OCI-LY7 (cell line): Measurements from ENCODE around the gene PDCD6IP. TPM values are rescaled to one million over a fixed set of nuclear protein-coding genes. Genes with fewer than 3 reads are reported as not detected.

Source experiments
- BruUV-seq: library from RNA; stranded (reverse); fragments of 400-500 nt; replicated peaks from 2 replicates; lab custom pipeline; 2021; lab: Mats Ljungman, UMichigan
- CTCF ChIA-PET: fragments of 300-600 bp; sonication (Branson Sonifier 250); formaldehyde crosslinking; loops from one replicate; lab custom pipeline; 2022; ENCODE audit warnings: antibody characterized with exemption; ENCODE audit not compliant: unreplicated experiment; lab: Charles Lee
- POLR2A ChIA-PET: fragments of 300-600 bp; sonication (Branson Sonifier 250); formaldehyde crosslinking; loops from one replicate; lab custom pipeline; 2022; ENCODE audit warnings: antibody characterized with exemption; lab: Charles Lee
- DNase-seq: peaks from one replicate; pipeline ENCODE4 v3.0.0-alpha.2; 2015; ENCODE audit warnings: low spot score
- H2AFZ ChIP-seq: fragments of 200-600 bp; sonication (generic), shearing (Covaris generic); 2 replicates; pipeline ENCODE4 v1.6.1; 2014; ENCODE audit warnings: mild to moderate bottlenecking, antibody characterized with exemption, low read length, moderate library complexity
- H3K27ac ChIP-seq: fragments of 200-600 bp; sonication (generic); 2 replicates; pipeline ENCODE4 v1.5.1; 2014; ENCODE audit warnings: mixed run types, low read depth, mild to moderate bottlenecking, moderate library complexity, low read length, inconsistent platforms; ENCODE audit not compliant: poor library complexity, severe bottlenecking
- H3K36me3 ChIP-seq: fragments of 200-600 bp; sonication (generic); 2 replicates; pipeline ENCODE4 v1.6.1; 2014; ENCODE audit warnings: mild to moderate bottlenecking, antibody characterized with exemption, low read length, moderate library complexity, mixed read lengths; ENCODE audit not compliant: insufficient read depth
- H3K4me1 ChIP-seq: fragments of 200-600 bp; sonication (generic); 2 replicates; pipeline ENCODE4 v1.5.1; 2014; ENCODE audit warnings: mild to moderate bottlenecking, low read length; ENCODE audit not compliant: insufficient read depth, poor library complexity, severe bottlenecking
- H3K4me2 ChIP-seq: fragments of 200-600 bp; sonication (generic); 2 replicates; pipeline ENCODE4 v1.6.1; 2014; ENCODE audit warnings: mild to moderate bottlenecking, low read length
- H3K4me3 ChIP-seq: fragments of 200-600 bp; sonication (generic); 2 replicates; pipeline ENCODE4 v1.5.1; 2014; ENCODE audit warnings: mild to moderate bottlenecking, low read depth, low read length; ENCODE audit not compliant: poor library complexity, severe bottlenecking
- H3K79me2 ChIP-seq: fragments of 200-600 bp; sonication (generic); 2 replicates; pipeline ENCODE4 v1.6.1; 2016; ENCODE audit warnings: low read depth, mild to moderate bottlenecking, low read length, moderate library complexity, mixed read lengths; ENCODE audit not compliant: insufficient read depth
- H3K9me2 ChIP-seq: fragments of 200-600 bp; sonication (generic); 2 replicates; pipeline ENCODE4 v1.6.1; 2016; ENCODE audit warnings: mild to moderate bottlenecking, low read length, mixed read lengths; ENCODE audit not compliant: insufficient read depth
- H3K9me3 ChIP-seq: fragments of 200-600 bp; sonication (generic); 2 replicates; pipeline ENCODE4 v1.6.1; 2014; ENCODE audit warnings: mild to moderate bottlenecking, mixed run types, low read length, mixed read lengths
- H4K20me1 ChIP-seq: fragments of 200-600 bp; sonication (generic); 2 replicates; pipeline ENCODE4 v1.6.1; 2014; ENCODE audit warnings: mild to moderate bottlenecking, antibody characterized with exemption, low read length, moderate library complexity, mixed read lengths; ENCODE audit not compliant: insufficient read depth
- CTCF ChIP-seq: fragments of 200-600 bp; sonication (generic); conservative IDR thresholded peaks from 2 replicates; pipeline ENCODE4 v1.5.1; 2014; ENCODE audit warnings: mild to moderate bottlenecking, antibody characterized with exemption, low read length, moderate library complexity, mixed read lengths
- EZH2phosphoT487 ChIP-seq: fragments of 200-600 bp; sonication (generic); IDR thresholded peaks from 2 replicates; pipeline ENCODE4 v1.6.1; 2018; ENCODE audit warnings: low read depth, borderline replicate concordance, mild to moderate bottlenecking, mixed run types, antibody characterized with exemption, low read length, moderate library complexity, mixed read lengths
- intact Hi-C: fragments of 100-400 bp; cut with micrococcal nuclease; formaldehyde crosslinking; loops from one replicate; pipeline ENCODE4 v1.10.0; 2022; ENCODE audit not compliant: unreplicated experiment
- total RNA-seq, 2 experiments: library from RNA; depleted of rRNA in 1 of 2; stranded (reverse); fragments of >200 nt in 1 of 2; shearing (Covaris generic) in 1 of 2; gene quantifications; 2 replicates each; pipeline ENCODE4 v1.2.3, GENCODE V29; 2014 to 2022

The PDCD6IP gene
- total RNA-seq, 2 experiments from 2014 or later = 75.5 to 216 TPM

GRCh38 chr3:33792167-33792892 lies 6.1 kb upstream of the PDCD6IP start:
- TF ChIP-seq EZH2phosphoT487 (no peak), CTCF (no peak)
- no peaks in the 10 kb centered on the region for H3K9me3 ChIP-seq
- no peaks in the 10 kb centered on the region for H4K20me1 ChIP-seq
- no peak overlapping the region for H3K4me2 ChIP-seq
- no peaks in the 10 kb centered on the region for H3K36me3 ChIP-seq
- H2AFZ ChIP-seq = no peak overlapping the region
- ChIA-PET CTCF (no interaction called here), POLR2A (interaction anchor here (0.8 to 1.0 kb wide), 2 partner anchors 23 to 63 kb away, joined by 3 to 4 read pairs; no protein-coding TSS in a partner anchor)
- no peaks in the 10 kb centered on the region for H3K79me2 ChIP-seq
- H3K27ac ChIP-seq = no peak overlapping the region
- BruUV-seq = no TSS peak
- intact Hi-C loops = loop anchor here (10.0 kb wide), 1 partner anchor 678 kb away; the partner anchor contains the start of gene CRTAP
- H3K9me2 ChIP-seq = no peaks in the 10 kb centered on the region
- no peak overlapping the region for H3K4me3 ChIP-seq
- H3K4me1 ChIP-seq = peaks cover 6% of the 10 kb centered on the region
- DNase-seq = no peak

GRCh38 chr3:33795131-33795530 lies 3.3 kb upstream of the PDCD6IP start:
- peaks cover 14% of the 10 kb centered on the region for H3K79me2 ChIP-seq
- no peak overlapping the region for H3K4me3 ChIP-seq
- no peak overlapping the region for H3K27ac ChIP-seq
- H3K9me3 ChIP-seq = no peaks in the 10 kb centered on the region
- BruUV-seq = no TSS peak
- H3K4me2 ChIP-seq = no peak overlapping the region
- no peaks in the 10 kb centered on the region for H3K36me3 ChIP-seq
- peaks cover 16% of the 10 kb centered on the region for H3K4me1 ChIP-seq
- H3K9me2 ChIP-seq = no peaks in the 10 kb centered on the region
- intact Hi-C loops = loop anchor here (10.0 kb wide), 1 partner anchor 680 kb away; the partner anchor contains the start of gene CRTAP
- TF ChIP-seq CTCF (no peak), EZH2phosphoT487 (no peak)
- H4K20me1 ChIP-seq = peaks cover 9% of the 10 kb centered on the region; the same call in 1 of the 2 replicates
- ChIA-PET POLR2A (interaction anchor here (0.7 kb wide), 1 partner anchor 17 kb away, joined by 3 read pairs; no protein-coding TSS in a partner anchor), CTCF (no interaction called here)
- H2AFZ ChIP-seq = no peak overlapping the region
- DNase-seq = no peak
